Myocyte (in vitro differentiated cells): Measurements from ENCODE around the gene FAM168A. TPM values are rescaled to one million over a fixed set of nuclear protein-coding genes. Genes with fewer than 3 reads are reported as not detected.
"Not testable (repeated sequence)": the region's sequence is repeated elsewhere in the genome, so short reads cannot be mapped to it uniquely, and the experiment has no call there.

Source experiments
- DNase-seq: peaks from one replicate; pipeline ENCODE4 v3.0.0-alpha.2; 2012; ENCODE audit warnings: low read depth
- total RNA-seq: library from RNA; depleted of rRNA; stranded (reverse); fragments of >200 nt; gene quantifications from 2 replicates; pipeline ENCODE4 v1.2.3, GENCODE V29; 2014

Gene FAM168A
- total RNA-seq, 1 donor from 2014 or later: 23.3 TPM

GRCh38 chr11:73470036-73470612, 127.8 kb downstream of the FAM168A start:
- not testable (repeated sequence) for DNase-seq

DNA sequence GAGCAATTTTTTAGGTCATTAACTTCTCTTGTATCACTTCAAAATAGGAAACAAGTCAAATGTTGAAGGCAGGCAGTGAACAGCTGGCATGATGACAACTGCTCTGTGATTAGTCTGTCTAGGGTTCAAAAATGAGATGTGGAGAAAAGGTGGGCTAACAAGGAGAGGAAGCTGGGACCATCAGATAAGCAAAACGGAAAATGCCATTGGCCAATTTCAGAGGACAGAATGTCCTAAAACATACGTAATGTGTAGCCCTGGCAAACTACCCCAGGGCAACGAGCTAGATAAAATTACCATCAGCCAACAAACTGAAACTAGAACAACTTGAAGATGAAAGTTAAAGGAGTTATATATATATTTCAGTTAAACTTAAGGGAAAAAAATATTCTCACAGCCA, 128.5 kb downstream of the FAM168A start:
- no peak for DNase-seq

DNA sequence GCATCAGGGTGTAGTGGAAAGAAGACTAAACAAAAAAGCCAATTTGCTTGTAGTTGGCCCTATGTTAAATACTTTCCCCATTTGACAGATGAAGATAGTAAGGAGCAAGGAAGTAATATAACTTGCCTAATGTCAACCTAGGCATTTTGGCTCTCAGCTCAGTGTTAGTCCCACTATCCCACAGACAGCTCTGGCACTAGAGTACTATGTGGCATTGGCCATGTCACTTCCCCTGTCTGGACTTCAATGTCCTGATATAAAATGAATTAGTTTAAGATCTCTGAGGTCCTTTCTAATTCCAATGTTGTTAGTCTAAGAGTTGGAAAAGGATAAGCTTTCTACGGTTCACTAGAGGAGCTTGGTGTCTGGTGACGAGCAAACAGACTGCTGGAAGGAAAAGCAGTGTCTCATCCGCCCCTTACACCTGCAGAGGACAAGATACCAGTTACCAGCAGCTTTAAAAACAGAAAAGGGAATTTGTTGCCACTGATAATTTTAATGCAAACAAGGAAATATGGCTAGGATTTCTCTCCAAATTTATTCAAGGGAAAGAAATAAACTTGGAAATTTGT, 129.2 kb downstream of the FAM168A start:
- DNase-seq: no peak

DNA sequence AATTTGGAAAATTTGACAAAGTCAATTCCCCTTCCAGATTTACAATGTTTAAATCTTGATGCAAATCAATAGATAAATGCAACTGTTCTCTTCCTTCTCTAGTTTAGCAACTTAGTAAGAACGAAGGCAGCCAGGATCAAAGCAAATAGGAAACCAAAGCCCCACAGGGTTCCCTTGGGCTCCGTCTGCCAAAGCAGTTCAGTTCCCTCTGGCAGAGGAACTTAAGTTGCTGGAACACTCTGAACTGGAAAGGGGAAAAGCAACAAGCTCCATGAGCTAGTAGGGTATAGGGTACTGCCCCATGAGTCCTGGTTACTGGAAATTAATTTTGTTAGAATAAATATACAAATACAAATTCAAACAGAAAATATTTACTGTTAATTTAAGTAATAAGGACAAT, 130.4 kb downstream of the FAM168A start:
- DNase-seq: no peak

- no peak for DNase-seq
Observed at GRCh38 chr11:73466643-73467042, 131.3 kb downstream of the FAM168A start.

GRCh38 chr11:73465871-73466270, 132.0 kb downstream of the FAM168A start:
- DNase-seq: peak; percentile 30

DNA sequence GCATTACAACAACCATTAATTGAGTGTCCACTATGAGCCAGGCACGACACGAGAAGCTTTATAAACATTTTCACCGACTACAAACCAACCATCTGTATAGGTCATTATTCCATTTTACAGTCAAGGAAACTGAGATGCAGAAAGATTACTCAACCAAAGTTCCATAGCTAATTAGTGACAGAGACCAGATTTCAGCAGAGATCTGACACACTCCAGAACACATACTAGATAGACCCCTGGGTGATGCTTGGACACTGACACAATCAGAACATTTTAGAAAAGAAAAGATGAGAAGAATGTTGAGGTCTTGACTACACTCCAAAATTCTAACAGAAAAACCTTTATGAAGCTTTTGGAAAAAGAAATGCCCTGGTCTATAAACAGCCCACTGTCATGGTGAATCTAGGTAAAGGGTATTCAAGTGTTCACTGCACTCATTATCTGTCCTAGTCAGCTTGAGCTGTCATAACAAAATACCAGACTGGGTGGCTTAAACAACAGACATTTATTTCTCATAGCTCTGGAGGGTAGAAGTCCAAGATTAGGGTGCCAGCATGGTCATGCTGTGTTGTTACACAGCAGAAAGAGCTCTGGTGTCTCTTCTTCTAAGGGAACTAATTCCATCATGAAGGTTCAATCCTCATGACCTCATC, 132.8 kb downstream of the FAM168A start:
- peak; percentile 14 for DNase-seq

DNA sequence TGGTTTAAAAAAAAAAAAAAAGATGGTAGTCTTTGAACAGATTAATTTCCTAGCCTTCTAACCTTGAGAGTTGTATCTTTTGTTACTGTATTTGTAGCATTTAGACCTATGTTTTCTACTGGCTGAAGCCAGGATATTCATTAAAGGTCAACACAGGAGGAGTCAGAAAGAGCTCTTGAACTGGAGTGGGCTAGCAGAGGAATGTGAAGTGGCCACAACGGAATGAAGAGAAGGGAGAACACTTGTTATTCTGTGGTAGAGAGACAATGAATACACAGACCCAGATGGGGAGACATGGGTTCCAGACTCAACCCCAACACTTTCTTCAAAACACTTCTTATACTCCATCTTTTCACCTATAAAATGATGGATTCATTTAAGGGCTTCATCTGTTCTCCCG, 133.6 kb downstream of the FAM168A start:
- DNase-seq: peak; percentile 81

DNA sequence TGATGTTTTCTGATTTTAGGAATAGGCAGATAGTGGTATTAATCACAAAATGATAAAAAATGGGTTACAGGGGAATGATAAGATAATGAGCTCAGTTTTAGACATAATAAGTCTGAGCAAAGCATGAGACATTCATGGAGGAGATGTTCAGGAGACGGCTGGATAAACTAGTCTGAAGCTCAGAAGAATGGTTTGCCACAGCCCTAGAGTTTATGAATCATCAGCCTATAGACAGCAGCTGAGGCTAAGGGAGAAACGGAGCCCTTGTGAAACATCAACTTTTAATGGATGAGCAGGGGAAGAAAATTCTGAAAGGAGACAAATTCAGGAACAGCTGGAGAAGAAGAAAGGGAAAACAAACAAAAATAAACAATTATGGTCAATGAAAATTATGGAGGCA, 134.6 kb downstream of the FAM168A start:
- DNase-seq: peak; percentile 59

- no peak for DNase-seq
Observed at GRCh38 chr11:73461964-73462363, 135.9 kb downstream of the FAM168A start.

- no peak for DNase-seq
Observed at GRCh38 chr11:73461335-73461840, 136.5 kb downstream of the FAM168A start.

- no peak for DNase-seq
Observed at GRCh38 chr11:73458201-73458600, 139.7 kb downstream of the FAM168A start.

DNA sequence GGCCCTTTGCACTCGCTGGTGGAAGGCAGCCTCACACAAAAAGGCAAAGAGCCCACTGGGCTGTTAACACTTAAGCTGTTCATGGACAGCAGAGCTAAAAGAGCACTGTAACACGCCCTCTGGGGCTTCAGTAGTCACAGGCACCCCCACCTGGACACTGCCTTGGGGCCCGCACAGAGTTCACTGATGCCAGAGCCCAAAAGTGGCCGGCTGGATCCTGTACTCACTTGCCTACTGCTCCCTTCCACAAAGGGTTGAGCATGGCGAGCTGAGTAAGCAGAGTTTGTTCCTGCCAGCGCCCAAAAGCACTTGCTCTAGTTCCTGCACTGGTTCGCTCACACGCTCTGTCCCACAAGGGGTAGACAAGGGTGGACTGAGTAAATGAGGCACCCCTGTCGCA, 142.9 kb downstream of the FAM168A start:
- DNase-seq: no peak

- no peak for DNase-seq
Observed at GRCh38 chr11:73453562-73453961, 144.3 kb downstream of the FAM168A start.

- no peak for DNase-seq
Observed at GRCh38 chr11:73452726-73453125, 145.2 kb downstream of the FAM168A start.

DNA sequence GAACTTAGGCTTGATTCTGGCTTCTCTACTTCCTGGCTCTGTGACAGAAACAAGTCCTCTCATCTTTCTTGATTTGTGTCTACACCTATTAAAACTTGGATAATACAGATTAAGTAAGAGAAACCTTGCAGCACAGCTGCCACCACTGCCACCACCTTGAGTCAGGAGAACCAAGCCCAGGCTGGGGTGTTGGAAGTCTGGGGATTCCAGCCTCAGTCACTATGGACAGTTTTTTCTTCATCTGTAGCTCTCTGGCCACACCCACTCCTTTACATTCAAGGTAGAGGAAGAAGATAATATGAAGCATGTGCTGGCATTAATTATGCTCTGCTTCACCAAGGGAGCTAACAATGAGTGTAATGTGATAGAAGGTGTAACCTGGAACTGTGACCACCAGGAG, 146.0 kb downstream of the FAM168A start:
- no peak for DNase-seq

GRCh38 chr11:73446766-73447165, 151.1 kb downstream of the FAM168A start:
- no peak for DNase-seq

DNA sequence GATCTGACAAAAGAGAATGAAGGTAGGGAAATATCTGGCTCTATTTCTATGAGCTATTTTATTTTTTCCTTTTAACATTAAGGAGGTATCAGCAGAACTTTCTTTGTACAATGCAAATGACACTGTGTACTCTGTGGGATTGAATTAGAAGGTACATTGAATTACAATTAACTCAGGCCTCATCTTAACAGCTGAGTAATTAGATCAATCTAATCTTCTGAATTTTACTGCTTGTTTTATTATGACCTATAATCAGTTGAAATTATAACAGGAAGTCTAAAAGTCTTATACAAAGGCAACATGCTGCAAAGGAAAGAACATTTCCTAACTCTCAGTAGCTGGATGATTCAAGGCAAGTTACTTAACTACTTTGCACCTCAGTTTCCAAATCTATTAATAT, 151.9 kb downstream of the FAM168A start:
- DNase-seq: no peak

GRCh38 chr11:73439002-73439843, 158.7 kb downstream of the FAM168A start:
- no peak for DNase-seq

- not testable (repeated sequence) for DNase-seq
Observed at GRCh38 chr11:73436859-73437258, 161.1 kb downstream of the FAM168A start.

DNA sequence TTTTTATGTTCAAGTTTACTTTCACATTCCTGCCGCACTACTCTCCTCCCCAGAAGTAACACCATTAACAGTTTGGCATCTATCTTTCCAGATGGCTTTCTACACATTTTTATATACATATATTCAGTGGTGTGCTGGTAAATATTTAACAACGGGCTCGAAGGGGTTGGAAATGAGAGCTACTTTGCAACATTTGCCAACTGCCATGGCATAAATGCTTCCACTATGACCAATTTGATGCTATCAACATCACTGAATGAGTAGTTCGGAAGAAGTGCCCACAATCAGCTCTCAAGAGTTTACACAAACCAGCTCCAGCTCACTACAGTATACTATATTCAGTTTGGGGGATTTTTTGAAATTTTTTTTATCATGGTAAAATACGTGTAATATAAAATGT, 166.5 kb downstream of the FAM168A start:
- DNase-seq: no peak

DNA sequence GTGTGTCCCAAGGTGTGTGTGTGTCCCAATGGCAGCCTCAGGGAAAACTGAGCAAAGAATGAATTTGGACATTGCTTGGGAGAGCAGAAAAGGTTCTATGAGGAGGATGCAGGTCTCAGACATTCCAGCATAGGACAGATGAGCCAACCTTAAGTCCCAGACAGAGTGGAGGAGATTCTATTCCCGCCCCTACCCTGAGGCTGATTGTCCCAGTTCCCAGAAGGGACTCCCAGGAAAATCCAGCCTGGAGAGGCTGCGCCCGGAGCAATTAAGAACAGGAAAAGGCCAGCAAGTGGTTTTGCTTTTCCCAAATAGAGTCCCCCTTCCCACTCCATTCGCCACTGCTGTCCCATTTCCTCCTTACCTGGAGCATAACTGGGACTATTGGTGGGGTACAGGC, 167.6 kb downstream of the FAM168A start:
- DNase-seq: no peak
